Stomach (tissue), 9 donors: ENCODE measurements around the gene PEX11B. TPM values are rescaled to one million over a fixed set of nuclear protein-coding genes. Genes with fewer than 3 reads are reported as not detected.

ENCODE experiments used
- DNase-seq, 2 donors: peaks; one replicate each; pipeline versions ENCODE4 v3.0.0 to v3.0.0-alpha.2; 2013 to 2019
- H3K27ac ChIP-seq, 5 donors: fragments of 200-600 bp in 4 of 5; sonication (generic) in 4 of 5; one replicate each; pipeline ENCODE4 v1.5.1; 2013 to 2019; ENCODE audit warnings: mild to moderate bottlenecking in 1 of 5, moderate library complexity in 1 of 5
- H3K27me3 ChIP-seq, 3 donors: fragments of 200-600 bp; sonication (generic); one replicate each; pipeline ENCODE4 v1.5.1; 2017 to 2019; ENCODE audit warnings: mixed run types in 1 of 3
- H3K36me3 ChIP-seq, 4 donors: fragments of 200-600 bp; sonication (generic); 1 replicate in 3 of 4; 2 replicates in 1 of 4; pipeline ENCODE4 v1.5.1; 2016 to 2019
- H3K4me1 ChIP-seq, 4 donors: fragments of 200-600 bp; sonication (generic); one replicate each; pipeline ENCODE4 v1.5.1; 2016 to 2019
- H3K4me3 ChIP-seq, 4 donors: fragments of 200-600 bp; sonication (generic) in 3 of 4; one replicate each; pipeline ENCODE4 v1.5.1; 2016 to 2019; ENCODE audit warnings: mild to moderate bottlenecking in 1 of 4
- H3K9me3 ChIP-seq, 4 donors: fragments of 200-600 bp; sonication (generic); one replicate each; pipeline ENCODE4 v1.5.1; 2016 to 2019
- CTCF ChIP-seq, 7 experiments: fragments of 450-650 bp in 4 of 7; fragments of 200-600 bp in 3 of 7; sonication (generic) in 3 of 7; IDR thresholded peaks; one replicate each; pipeline ENCODE4 v1.5.1; 2016 to 2019; ENCODE audit warnings: antibody characterized with exemption in 7 of 7, control low read depth in 2 of 7, mild to moderate bottlenecking in 1 of 7
- EP300 ChIP-seq: sonication (generic); formaldehyde crosslinking; IDR thresholded peaks from one replicate; pipeline ENCODE4 v1.6.1; 2017; ENCODE audit warnings: antibody characterized with exemption
- POLR2A ChIP-seq, 4 donors: fragments of 450-650 bp; IDR thresholded peaks; one replicate each; pipeline ENCODE4 v1.6.1; 2016; ENCODE audit warnings: antibody characterized with exemption in 4 of 4, control low read depth in 2 of 4, mild to moderate bottlenecking in 1 of 4, moderate library complexity in 1 of 4
- POLR2AphosphoS5 ChIP-seq, 3 donors: sonication (generic); formaldehyde crosslinking; IDR thresholded peaks; one replicate each; pipeline ENCODE4 v1.6.1; 2016; ENCODE audit warnings: antibody characterized with exemption in 3 of 3
- WGBS, 5 donors: extraction: QIAGEN DNeasy Blood & Tissue Kit in 3 of 5; methylation state at CpG; one replicate each; pipeline versions ENCODE4 v1.1.5 to v1.1.7; 2013 to 2018; 5-methylcytosine and 5-hydroxymethylcytosine counted together
- intact Hi-C: fragments of 100-400 bp; cut with DNase I; formaldehyde crosslinking; loops from one replicate; pipeline ENCODE4 v1.15.1; 2023; ENCODE audit warnings: low total_unique reads
- polyA plus RNA-seq, 3 donors: library from polyadenylated mRNA; stranded (reverse); fragments of 200-250 nt; gene quantifications; one replicate each; pipeline ENCODE4 v1.2.3, GENCODE V29; 2013
- total RNA-seq, 5 donors: library from RNA; depleted of rRNA; stranded (reverse); fragments of >200 nt; gene quantifications; one replicate each; pipeline versions ENCODE4 v1.1.0 to v1.2.3, GENCODE V29; 2014 to 2016
- donor health status: healthy with polysubstance abuse.
- donor health status: Bipolar disorder and iron deficiency.
- donor health status: healthy.

The PEX11B gene
- total and polyA plus RNA-seq, 8 donors, result 15.6 to 46.6 (median 31.8) TPM

DNA sequence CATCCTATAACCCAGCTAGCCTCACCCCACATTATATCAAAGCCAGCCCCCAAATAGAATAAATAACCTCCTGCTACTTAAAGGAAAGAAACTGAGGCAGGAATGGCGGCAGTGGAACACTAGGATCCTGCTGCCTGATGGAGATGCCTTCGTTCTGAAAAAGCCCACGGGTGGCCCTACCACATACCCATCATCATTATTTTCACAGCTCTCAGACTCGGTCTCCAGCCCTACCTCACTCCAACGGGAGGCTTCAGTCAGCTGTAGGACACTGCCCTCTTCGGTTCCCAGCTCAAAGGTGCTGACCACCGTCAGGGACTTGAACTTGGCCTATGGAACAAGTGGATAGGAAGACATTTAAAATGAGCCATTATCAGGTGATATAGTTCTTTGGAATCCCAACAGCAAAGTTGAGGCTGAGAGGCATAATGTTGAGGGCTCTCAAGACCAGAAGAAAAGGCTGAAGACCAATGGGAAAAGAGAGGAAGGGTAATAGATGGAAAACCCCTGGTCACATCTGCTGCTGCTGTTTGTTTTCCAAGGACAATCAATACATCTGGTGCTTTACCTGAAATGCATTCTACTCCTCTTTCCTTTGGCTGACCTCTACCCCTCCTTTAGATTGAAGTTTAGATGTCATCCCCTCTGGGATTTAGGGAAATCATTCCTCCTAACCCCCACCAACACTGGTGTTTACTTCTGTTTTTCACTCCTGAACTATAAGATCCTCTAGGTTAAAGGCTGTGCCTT lies 25.0 kb downstream of the PEX11B start:
- Histone ChIP-seq H3K27me3 (no peaks in the 10 kb centered on the region), H3K9me3 (no peaks in the 10 kb centered on the region), H3K27ac (peak overlapping the region; percentile 60 to 97 (median 93)), H3K36me3 (peaks cover 0 to 5% (median 0%) of the 10 kb centered on the region in 4 donors), H3K4me1 (peaks cover 29 to 42% (median 34%) of the 10 kb centered on the region in 4 donors), H3K4me3 (no peak overlapping the region)
- no peak for DNase-seq
- 73 to 88% (median 77%) methylated on average over 7 of the region's 7 CpGs for WGBS, 5 donors
- intact Hi-C loops, result no loop called here
- TF ChIP-seq POLR2A (IDR thresholded peaks at IDR 0.05), result no peak
- no peak for TF ChIP-seq CTCF (IDR thresholded peaks at IDR 0.05)
- TF ChIP-seq POLR2AphosphoS5 (IDR thresholded peaks at IDR 0.05), result no peak
- TF ChIP-seq EP300, result no peak

GRCh38 chr1:145892486-145893087 lies 25.9 kb downstream of the PEX11B start:
- H3K27ac ChIP-seq, result peak overlapping the region; percentile 88 to 97 (median 96)
- H3K36me3 ChIP-seq, result peaks cover 0 to 5% (median 0%) of the 10 kb centered on the region in 4 donors
- TF ChIP-seq POLR2A (IDR thresholded peaks at IDR 0.05) (no peak), EP300 (no peak), CTCF (IDR thresholded peaks at IDR 0.05) (no peak), POLR2AphosphoS5 (IDR thresholded peaks at IDR 0.05) (no peak)
- H3K27me3 ChIP-seq, result no peaks in the 10 kb centered on the region
- peaks cover 29 to 46% (median 34%) of the 10 kb centered on the region in 4 donors for H3K4me1 ChIP-seq
- H3K4me3 ChIP-seq, result no peak overlapping the region
- H3K9me3 ChIP-seq, result no peaks in the 10 kb centered on the region
- peak; percentile 70 to 79 for DNase-seq
- intact Hi-C loops, result no loop called here
- WGBS, 5 donors, result 20 to 38% (median 28%) methylated on average over 3 of the region's 3 CpGs

DNA sequence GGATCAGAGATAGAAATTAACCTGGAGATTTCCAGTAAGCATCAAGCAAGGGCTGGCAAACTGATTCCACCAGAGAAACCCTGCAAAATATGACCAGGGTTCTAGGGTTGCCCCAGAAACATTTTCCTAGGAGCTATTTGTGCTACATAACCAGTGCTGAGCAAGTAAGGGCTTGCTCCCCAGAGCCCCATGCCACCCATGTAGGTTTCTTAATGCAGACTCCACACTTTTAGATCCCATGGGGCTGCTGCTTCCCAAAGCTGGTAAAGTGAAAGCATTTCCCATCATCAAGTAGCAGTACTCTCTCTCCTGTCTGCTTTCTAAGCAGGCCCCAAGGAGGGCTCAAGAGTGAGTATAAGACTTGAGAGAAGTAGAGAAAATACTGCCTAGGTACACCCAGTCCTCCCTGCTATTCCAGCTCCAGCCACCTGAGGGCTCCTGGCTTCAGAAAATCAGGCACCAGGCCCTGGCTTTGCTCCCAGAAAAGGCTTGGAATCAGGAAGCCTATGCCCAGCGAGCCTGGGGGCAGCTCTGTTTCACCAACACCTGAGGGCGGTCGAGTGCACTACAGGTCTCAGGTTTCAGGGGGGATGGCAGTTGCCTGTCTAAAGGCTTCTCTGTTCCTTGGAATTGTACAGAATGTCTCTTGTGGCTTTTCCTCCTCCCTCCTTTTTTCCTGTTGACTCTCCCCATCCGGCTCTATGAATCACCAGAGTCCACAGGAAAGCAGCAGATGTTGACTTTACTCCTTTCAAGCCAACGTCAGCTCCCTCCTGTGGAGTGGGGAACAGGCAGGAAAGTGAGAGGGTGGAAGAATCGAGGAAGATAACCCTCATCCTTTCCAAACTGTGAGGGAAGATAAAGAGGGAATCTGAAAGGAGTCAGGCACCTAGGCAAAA lies 26.7 kb downstream of the PEX11B start:
- DNase-seq, result peak; percentile 97 to 98
- H3K4me3 ChIP-seq, result peak overlapping the region in 1 of 4 donors; percentile 9
- 5 to 8% (median 6%) methylated on average over 6 of the region's 6 CpGs for WGBS, 5 donors
- peak overlapping the region; percentile 88 to 97 (median 96) for H3K27ac ChIP-seq
- peaks cover 37 to 53% (median 41%) of the 10 kb centered on the region in 4 donors for H3K4me1 ChIP-seq
- H3K36me3 ChIP-seq, result peaks cover 0 to 1% (median 0%) of the 10 kb centered on the region in 4 donors
- TF ChIP-seq CTCF (IDR thresholded peaks at IDR 0.05) (peak in 6 of 7 experiments; percentile 81 to 99 (median 94)), POLR2AphosphoS5 (IDR thresholded peaks at IDR 0.05) (peak; percentile 58 to 90 (median 84)), POLR2A (IDR thresholded peaks at IDR 0.05) (no peak), EP300 (no peak)
- H3K27me3 ChIP-seq, result no peaks in the 10 kb centered on the region
- H3K9me3 ChIP-seq, result no peaks in the 10 kb centered on the region
- intact Hi-C loops, result no loop called here

GRCh38 chr1:145891143-145891542 lies 27.4 kb downstream of the PEX11B start:
- TF ChIP-seq POLR2AphosphoS5 (IDR thresholded peaks at IDR 0.05), result peak in 2 of 3 donors; percentile 22 to 58
- TF ChIP-seq EP300, result no peak
- 23 to 45% (median 42%) methylated on average over 1 of the region's 1 CpG for WGBS, 5 donors
- Histone ChIP-seq H3K36me3 (no peaks in the 10 kb centered on the region), H3K9me3 (no peaks in the 10 kb centered on the region), H3K4me3 (peak overlapping the region in 1 of 4 donors; percentile 9), H3K27ac (peak overlapping the region; percentile 88 to 97 (median 96)), H3K27me3 (no peaks in the 10 kb centered on the region), H3K4me1 (peaks cover 42 to 60% (median 48%) of the 10 kb centered on the region in 4 donors)
- peak; percentile 67 for DNase-seq
- intact Hi-C loops, result no loop called here
